ENCODE data around the gene SLC45A3.

Gene SLC45A3

DNA sequence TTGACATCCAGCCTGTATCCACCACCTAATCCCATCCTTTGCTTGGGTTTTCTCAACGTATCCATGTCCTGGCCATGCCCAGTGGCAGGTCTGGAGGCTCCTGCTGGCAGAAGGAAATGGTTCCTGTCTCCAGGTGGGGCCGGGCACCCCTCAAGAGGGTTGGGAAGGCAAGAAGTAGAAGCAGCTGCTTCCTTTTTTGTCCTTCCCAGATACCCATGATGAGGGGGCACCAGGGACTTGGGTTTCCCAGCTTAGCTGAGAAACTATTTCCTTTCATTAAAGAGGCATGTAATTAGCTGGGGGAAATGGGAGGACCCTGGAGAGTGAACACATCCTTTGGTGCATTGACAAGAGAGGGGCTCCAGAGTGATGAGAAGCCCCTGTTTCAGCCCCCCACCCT, 21.1 kb upstream of the SLC45A3 start:
- DNase-seq (ENCODE audit: low read depth in 4 of 4, low spot score in 1 of 4) = no peak

- DNase-seq (ENCODE audit: low read depth in 4 of 4, low spot score in 1 of 4) = no peak
Observed at GRCh38 chr1:205700865-205701401, 20.6 kb upstream of the SLC45A3 start.

DNA sequence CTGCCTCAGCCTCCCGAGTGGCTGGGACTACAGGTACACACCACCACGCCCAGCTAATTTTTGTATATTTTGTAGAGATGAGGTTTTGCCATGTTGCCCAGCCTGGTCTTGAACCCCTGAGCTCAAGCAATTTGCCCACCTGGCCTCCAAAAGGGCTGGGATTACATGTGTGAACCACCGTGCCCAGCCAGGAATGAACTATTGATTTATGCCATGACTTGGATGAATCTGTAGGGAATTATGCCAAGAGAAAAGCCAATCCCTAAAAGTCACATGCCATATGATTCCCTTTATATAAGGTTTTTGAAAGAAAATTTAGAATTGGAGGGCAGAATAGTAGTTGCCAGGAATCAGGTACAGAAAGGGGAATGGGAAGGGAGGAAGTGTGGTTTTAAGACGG, 19.1 kb upstream of the SLC45A3 start:
- no peak for DNase-seq (ENCODE audit: low read depth in 4 of 4, low spot score in 1 of 4)

DNA sequence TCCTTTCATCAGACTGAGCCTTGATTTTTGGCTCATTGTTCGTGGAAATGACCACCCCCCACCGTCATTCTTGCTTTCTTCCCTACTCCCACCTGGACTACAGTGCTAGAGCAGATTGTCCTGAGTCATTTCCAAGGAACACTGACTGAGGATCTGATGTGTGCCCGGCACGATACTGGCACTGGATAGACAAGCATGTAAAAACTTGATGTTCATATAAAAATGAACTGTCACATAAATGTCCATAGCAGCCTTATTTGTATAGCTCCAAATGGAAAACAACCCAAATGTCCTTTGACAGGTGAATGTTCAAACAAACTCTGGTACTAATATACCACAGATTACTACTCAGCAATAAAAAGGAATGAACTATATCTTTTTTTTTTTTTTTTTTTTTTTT, 18.6 kb upstream of the SLC45A3 start:
- DNase-seq (ENCODE audit: low read depth in 4 of 4, low spot score in 1 of 4) = no peak

GRCh38 chr1:205693421-205693991, 13.2 kb upstream of the SLC45A3 start:
- no peak for DNase-seq (ENCODE audit: low read depth in 4 of 4, low spot score in 1 of 4)

GRCh38 chr1:205692423-205692822, 12.1 kb upstream of the SLC45A3 start:
- DNase-seq (ENCODE audit: low read depth in 4 of 4, low spot score in 1 of 4) = no peak

DNA sequence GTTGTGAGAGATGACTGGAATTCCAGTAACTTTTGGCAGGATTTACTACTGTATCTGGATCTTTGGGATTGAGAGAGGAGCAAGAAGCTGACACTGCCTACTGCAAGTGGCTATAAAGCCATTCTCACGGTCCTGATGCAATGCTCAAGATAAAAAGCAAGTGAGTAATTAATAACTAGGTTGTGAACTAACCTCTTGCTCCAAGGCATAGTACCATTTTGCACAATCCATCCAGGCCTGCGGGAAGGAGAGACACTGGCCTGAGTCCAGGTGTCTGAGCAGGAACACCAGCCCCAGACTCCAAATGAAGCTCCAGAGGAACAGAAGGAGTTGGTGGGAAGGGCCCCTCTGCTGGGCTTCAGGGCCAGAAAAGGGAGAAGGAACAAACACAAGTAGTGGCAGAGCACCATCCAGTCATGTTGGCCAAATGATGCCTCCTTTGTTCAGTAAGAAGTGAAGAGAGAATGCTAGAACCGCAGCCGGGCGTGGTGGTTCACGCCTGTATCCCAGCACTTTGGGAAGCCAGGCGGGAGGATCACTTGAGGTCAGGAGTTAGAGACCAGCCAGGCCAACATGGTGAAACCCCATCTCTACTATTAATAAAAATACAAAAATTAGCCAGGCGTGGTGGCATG, 9.9 kb upstream of the SLC45A3 start:
- no peak for DNase-seq (ENCODE audit: low read depth in 4 of 4, low spot score in 1 of 4)

- DNase-seq (ENCODE audit: low read depth in 4 of 4, low spot score in 1 of 4) = no peak
Observed at GRCh38 chr1:205689479-205689878, 9.2 kb upstream of the SLC45A3 start.

DNA sequence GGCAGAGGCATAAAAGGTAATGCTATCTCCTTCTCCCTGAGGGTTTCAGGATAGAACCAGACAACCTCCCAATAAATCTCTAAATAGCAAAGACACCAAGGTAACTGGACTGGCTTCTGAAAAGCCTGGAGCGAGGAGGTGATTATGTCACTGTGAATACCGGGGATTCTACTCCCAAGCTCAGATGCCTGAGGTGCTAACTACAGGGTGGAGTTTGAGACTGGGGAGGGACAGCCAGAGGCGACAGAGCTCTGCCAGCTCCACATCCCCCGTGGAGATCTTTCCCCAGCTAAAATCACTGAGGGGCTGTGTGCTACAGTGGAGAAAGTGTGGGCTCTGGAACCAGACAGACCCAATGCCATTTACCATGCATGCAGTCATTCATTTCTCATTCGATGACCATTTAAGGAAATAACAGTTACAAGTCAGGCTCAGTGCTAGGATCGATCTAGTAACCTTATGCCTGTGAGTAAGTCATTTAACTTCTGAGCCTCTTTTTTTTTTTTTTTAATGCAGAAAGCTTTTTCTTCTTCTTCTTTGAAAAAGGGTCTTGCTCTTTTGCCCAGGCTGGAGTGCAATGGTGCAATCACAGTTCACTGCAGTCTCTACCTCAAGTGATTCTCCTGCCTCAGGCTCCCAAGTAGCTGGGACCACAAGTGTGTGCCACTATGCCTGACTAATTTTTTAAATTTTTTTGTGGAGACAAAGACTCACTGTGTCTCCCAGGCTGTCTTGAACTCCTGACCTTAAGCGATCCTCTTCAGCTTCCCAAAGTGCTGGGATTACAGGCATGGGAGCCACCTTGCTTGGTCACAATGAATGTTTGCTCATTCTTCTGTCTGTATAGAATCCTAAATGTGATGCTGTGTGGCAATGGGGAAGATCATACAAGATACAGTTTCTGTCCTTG, 8.1 kb upstream of the SLC45A3 start:
- DNase-seq (ENCODE audit: low read depth in 4 of 4, low spot score in 1 of 4) = no peak

- no peak for DNase-seq (ENCODE audit: low read depth in 4 of 4, low spot score in 1 of 4)
Observed at GRCh38 chr1:205687242-205687641, 6.9 kb upstream of the SLC45A3 start.

DNA sequence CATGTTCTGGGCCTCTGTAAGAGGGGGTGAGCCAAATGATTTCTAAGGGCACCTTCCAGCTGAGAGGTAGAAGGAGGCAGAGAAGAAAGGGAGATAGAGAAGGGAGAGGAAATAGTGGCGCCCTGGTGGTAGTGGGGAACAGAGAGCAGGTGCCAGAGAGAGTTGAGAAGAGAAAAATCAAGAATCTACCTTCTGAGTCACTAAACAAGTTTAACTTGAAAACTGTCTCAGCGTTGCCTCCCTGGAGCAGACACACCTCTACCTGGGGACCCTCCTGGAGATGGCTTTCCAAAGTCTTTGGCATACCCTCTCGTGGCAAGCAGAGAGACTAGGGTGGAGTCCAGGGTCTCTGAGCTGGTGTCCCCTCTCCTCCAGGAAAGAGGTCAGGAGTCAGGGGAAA, 1.1 kb upstream of the SLC45A3 start:
- DNase-seq (ENCODE audit: low read depth in 4 of 4, low spot score in 1 of 4) = no peak

DNA sequence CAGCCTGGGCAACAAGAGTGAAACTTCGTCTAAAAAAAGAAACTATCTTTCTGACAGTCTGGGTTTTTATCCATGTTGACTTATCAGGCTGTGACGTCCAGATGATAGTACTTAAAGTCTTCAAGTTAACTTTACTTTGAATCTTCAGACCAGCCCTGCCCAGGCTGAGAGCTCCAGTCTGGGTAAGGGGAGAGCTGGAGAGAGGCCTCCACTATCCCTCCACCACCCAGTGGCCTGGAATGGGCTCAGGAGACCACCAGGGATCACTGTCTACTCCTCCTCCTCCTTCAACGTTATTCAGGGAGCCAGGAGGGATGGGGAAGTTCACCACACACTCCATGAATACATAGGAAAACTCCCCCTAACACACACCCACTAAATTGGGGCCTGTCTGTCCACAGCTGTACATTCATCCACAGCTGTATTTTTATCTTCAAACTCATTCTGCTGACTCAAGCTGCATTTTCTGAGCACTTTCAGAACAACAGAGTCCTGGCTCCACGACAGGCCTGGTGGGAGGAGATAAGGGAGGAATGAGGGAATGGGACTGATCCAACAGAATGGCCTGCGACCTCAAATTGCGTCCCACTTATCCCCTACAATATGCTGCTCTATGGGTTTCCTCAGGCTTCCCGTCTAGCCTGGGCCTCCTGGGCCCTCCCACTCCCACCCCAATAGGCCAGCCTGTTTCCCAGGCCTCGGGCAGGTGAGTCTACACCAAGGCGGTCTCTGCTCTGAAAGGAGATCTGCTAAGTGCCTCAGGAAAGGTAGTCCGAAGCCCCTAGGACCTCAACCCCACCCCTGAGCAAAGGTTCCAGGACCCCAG, 1.8 kb downstream of the SLC45A3 start:
- no peak for DNase-seq (ENCODE audit: low read depth in 4 of 4, low spot score in 1 of 4)

- no peak for DNase-seq (ENCODE audit: low read depth in 4 of 4, low spot score in 1 of 4)
Observed at GRCh38 chr1:205677167-205677566, 3.1 kb downstream of the SLC45A3 start.

DNA sequence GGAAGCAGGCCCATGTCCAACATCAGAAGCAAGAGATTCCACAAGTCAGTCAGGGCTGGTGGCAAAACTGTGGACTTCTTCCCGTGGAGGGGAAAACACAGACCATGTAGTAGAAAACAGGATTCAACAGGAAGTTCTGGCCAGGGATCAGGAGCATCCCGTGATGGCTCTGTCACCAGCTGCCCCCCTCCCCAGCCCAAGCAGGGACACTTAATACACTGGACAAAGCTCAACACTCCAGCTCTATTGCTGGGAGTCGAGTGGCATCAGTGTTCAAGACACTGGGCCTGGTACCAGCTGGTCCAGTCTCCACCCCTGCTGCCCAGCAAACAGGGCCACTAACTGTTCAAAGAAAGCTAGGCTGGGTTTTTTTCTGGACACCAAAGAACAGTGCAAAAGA, 3.7 kb downstream of the SLC45A3 start:
- DNase-seq (ENCODE audit: low read depth in 4 of 4, low spot score in 1 of 4) = no peak

DNA sequence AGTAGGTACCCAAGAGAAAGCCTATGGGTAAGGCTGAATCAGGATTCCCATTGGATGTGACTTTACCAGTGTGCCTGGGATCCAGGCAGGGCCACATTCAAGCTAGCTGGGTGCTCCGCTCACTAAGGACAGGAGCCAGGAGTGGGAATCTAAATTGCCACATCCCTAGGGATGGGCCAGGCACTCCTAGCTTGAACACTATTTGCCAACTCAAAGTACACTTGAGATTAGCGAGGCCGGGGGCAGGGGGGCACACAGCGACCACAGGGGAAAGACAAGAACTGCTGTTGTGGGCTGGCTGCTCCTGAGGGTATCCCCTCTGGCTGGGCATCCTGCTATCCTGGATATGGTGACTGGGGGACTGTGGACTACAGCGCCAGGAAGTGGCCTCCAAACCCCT, 4.3 kb downstream of the SLC45A3 start:
- DNase-seq (ENCODE audit: low read depth in 4 of 4, low spot score in 1 of 4) = no peak

DNA sequence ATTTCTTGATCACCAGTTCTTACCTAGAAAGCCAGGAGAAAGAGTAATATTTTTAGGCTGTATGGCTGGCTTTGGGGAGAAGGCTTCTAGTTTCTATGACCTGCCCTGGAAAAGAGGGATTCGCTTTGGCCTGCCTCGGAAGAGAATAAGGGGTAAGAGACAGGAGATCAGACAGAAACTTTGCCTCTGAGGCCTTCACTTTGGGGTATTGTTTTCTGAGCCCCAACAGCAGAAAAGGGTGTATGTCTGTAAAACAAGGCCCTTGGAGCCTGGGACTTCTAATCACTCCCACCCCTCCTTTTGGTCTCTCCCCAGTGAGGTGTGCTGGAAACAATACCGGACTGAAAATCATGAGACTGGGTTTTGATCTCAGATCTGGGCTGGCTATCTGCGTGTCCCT, 5.1 kb downstream of the SLC45A3 start:
- DNase-seq (ENCODE audit: low read depth in 4 of 4, low spot score in 1 of 4) = no peak

DNA sequence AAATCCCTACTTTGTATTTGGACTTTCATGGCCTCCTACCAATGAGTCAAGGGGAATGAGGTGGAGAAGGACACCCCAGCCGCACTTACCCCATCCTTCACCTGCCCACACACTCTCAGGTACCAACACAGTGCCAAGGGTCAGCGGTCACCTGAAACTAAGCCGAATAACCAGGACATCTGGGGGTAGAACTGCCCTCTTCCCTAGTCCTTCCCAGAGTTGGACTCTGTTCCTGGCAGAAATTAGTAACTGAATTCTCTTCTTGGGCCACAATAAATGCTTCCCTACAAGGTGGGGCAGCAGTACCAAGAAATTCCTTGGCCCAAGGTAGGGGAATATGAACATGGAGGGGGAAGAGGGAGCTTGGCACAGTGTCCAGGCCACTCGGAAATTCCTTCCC, 7.3 kb downstream of the SLC45A3 start:
- no peak for DNase-seq (ENCODE audit: low read depth in 4 of 4, low spot score in 1 of 4)

DNA sequence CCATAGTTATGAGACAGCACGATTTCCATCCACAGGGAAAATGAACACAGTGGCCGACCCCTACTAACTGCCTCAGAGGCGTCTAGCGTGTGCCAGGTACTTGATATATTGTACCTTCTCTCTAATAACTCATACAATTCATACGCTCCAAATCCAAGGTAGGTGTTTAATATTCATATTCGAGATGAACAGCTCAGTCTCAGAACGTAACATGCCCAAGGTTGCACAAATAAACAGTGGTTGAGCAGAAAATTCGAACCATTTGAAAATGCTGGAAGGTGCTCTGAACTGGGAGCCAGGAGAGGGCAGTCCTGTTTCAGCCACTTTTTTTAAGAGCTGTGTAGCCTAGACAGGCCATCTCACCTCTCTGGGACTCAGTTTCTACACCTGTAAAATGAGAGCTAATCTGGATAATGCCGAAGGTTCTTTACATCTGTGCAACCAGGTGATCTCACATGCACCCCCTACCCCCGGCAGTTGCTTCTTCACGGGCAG, 7.9 kb downstream of the SLC45A3 start:
- no peak for DNase-seq (ENCODE audit: low read depth in 4 of 4, low spot score in 1 of 4)

- no peak for DNase-seq (ENCODE audit: low read depth in 4 of 4, low spot score in 1 of 4)
Observed at GRCh38 chr1:205670611-205671430, 9.5 kb downstream of the SLC45A3 start.

- no peak for DNase-seq (ENCODE audit: low read depth in 4 of 4, low spot score in 1 of 4)
Observed at GRCh38 chr1:205670150-205670446, 10.2 kb downstream of the SLC45A3 start.
